Myocyte (in vitro differentiated cells): ENCODE results near the gene OR4F15. TPM values are rescaled to one million over a fixed set of nuclear protein-coding genes. Genes with fewer than 3 reads are reported as not detected.

Experiments used
- DNase-seq: peaks from one replicate; pipeline ENCODE4 v3.0.0-alpha.2; 2012; ENCODE audit warnings: low read depth
- total RNA-seq: library from RNA; depleted of rRNA; stranded (reverse); fragments of >200 nt; gene quantifications from 2 replicates; pipeline ENCODE4 v1.2.3, GENCODE V29; 2014

The OR4F15 gene
- total RNA-seq, 1 donor from 2014 or later, result not detected

- no peak for DNase-seq
These were observed 8.3 kb upstream of the OR4F15 start for GRCh38 chr15:101803676-101804075.

- DNase-seq, result no peak
These were observed 7.6 kb upstream of the OR4F15 start for GRCh38 chr15:101804375-101804774.

GRCh38 chr15:101804941-101805340 is 7.1 kb upstream of the OR4F15 start:
- DNase-seq, result no peak

- no peak for DNase-seq
These were observed 6.2 kb upstream of the OR4F15 start for GRCh38 chr15:101805605-101806345.

GRCh38 chr15:101807345-101807945 is 4.6 kb upstream of the OR4F15 start:
- peak; percentile 3 for DNase-seq

GRCh38 chr15:101808201-101808600 is 3.8 kb upstream of the OR4F15 start:
- peak; percentile 49 for DNase-seq

GRCh38 chr15:101810456-101810855 is 1.5 kb upstream of the OR4F15 start:
- DNase-seq, result no peak

- peak; percentile 13 for DNase-seq
These were observed 1.1 kb upstream of the OR4F15 start for GRCh38 chr15:101810876-101811275.

GRCh38 chr15:101813803-101814534 is 2.0 kb downstream of the OR4F15 start:
- peak; percentile 32 for DNase-seq

GRCh38 chr15:101820781-101821180 is 8.8 kb downstream of the OR4F15 start:
- no peak for DNase-seq

GRCh38 chr15:101827257-101827656 is 15.3 kb downstream of the OR4F15 start:
- no peak for DNase-seq

- DNase-seq, result no peak
These were observed 16.8 kb downstream of the OR4F15 start for GRCh38 chr15:101828774-101829173.

- DNase-seq, result no peak
These were observed 29.7 kb downstream of the OR4F15 start for GRCh38 chr15:101841656-101842055.

- no peak for DNase-seq
These were observed 32.9 kb downstream of the OR4F15 start for GRCh38 chr15:101844916-101845315.

GRCh38 chr15:101852356-101852755 is 40.4 kb downstream of the OR4F15 start:
- DNase-seq, result no peak

Other genes starting within 250 kb of the OR4F15 start
- gene TM2D3, start 159.8 kb upstream of the OR4F15 start, total RNA-seq, result 39.4 and 51.5 TPM in 2 replicates
- gene TARS3, start 87.7 kb upstream of the OR4F15 start, total RNA-seq, result 26.2 and 48.0 TPM in 2 replicates
- gene OR4F6, start 8.7 kb upstream of the OR4F15 start, total RNA-seq, result not detected in 2 replicates